ENCODE data around the gene RCC2.
"Not testable (repeated sequence)": the region's sequence is repeated elsewhere in the genome, so short reads cannot be mapped to it uniquely, and the experiment has no call there.

Gene RCC2

DNA sequence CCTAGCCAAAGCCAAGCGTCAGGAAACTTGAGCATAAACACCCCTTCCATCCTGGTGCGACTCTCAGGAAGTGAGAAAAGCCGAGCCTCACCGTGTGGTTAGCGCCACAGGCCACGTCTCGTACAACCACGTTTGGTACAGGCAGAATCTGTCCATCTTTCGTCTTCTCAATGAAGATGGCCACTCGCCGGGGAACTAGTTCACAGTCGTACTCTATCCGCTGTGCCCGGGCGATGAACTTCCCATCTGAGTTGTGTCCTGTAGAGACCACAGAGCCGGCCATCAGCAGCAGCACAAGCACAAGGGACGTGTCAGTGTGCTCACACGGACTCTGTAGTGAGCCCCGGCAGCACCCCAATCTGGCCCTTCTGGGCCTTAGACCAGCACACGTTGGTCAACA, 23.1 kb downstream of the RCC2 start:
- DNase-seq = no peak

DNA sequence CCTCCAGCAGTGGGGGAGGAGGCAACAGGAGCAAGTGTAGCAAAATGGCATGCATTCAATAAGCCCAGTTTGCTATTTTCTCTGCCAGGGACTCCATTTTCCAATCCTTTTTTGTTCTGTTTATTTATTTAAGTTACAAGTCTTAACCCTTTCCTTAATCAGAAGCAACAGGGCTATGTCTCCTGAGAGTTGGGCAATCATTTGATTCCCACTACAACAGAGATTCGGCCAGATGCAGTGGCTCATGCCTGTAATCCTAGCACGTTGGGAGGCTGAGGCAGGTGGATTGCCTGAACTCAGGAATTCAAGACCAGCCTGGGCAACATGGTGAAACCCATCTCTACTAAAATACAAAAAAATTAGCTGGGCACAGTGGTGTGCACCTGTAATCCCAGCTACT, 25.5 kb downstream of the RCC2 start:
- DNase-seq = no peak

DNA sequence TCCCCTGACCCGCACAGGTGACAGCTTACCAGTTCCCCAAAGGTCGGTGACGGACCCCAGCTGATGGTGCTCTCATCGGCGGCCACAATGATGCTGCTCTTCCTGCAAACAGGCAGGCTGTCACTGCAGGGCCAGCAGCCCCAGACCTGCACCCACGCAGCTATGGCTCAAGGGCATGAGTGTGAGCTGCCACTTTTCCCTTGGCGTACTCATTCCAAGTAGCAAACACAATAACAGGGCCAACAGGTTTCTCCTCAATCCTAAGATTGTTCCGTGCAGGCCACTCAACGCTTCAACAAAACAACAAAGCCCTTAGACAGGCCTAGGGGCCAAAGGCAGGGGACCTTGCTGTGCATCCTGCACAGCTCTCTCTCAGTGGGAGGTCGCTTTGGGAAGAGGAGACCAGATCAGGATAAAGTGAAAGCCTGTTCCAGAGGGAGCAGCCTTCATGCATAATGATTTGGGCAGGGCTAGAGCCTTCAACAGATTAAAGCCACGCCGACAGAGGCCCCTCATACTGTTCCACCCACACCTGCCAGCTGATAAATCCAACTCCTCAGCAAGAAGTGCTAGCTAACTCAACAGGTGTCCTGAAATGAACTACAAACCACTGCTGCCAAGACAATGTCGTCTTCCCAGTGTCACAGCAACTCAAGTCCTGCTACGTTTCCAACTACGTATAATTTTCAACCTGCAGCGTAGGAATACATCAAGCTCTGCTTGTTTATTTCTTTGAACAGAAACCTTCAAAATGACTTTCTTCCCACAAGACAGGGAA, 27.2 kb downstream of the RCC2 start:
- DNase-seq = no peak

DNA sequence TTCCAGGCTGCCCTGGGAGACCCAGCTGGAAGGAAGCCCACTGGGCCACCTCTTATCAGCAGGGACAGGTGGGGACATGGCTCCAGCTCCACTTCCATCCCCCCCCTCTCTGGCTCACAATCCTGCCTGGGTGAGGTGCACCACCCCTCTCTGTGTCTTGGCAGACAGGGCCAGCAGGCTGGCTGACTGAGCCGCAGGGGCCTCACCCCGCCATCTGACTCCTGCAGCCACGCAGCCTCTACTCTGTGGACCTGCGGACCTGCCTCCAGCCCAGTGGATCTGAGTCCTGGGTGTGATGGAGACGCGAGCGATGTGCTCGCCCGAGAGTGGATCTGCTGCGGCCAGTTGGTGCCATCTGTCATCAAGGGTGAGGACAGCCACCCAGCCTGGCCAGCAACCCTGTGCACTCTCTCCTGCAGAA, 30.1 kb downstream of the RCC2 start:
- DNase-seq = no peak

DNA sequence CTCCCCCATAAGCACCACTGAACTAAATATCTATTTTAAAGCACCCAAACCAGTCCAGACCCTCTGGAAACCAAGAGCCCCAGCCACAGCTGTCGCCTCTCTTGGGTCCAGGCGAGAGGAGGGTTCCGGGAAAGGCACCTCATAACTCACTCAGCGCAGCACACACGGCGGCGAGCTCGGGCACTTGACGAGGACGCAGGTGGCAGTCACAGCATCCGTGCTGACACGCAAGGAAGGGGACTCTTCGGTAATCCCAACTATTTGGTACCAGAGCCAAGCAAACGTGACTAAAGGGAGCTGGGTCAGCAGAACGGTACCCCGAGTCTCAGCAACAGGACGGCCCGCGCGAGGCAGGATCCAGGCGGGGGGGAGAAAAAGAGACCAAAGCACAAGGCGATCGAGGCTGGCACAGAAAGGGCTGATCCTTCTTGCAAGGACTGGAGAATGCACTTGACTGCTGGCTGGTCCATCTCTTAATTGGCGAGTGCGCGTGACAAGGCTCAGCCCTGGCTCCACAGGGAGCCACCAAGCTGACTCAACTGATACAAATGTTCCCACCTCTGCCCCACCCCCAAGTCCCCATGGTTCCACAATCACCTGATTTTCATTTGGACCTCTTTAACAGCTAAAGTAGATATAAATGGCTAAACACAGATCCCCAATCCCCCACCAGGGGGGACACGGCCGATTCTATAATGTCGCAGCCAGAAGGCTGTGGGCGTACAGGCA, 31.5 kb downstream of the RCC2 start:
- not testable (repeated sequence) for DNase-seq

DNA sequence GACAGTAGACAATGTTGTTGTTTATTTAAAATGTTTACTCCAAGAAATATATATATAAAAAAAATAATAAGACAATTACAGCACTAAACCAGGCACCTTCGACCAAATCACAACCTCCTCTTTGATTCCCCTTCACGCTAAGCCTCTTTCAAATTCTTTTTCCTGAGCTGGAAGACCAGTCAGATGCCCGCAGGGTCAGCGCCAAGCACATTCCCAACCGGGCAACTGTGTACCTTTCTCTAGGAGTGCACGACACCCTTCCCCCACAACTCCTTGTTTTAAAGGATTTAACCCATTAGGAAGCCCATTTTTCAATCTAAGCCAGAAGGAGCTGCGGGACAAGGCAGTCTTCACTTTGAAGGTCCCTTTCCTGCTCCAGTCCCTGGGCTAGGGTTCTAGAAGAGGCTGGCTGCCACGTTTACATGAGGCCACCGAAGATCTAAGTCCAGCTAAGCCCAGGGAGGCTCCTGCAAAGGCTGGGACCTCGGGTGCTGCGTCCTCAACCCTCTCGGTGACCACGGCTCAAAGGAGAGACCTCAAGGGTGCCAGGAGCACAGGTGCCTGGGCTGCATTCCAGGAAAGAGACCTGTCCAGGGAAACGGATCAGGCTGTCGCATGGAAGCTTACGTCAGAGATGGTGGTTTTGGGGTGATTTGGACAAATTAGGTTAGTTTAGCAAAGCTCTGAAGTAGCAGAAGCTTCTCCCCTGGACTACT, 32.6 kb downstream of the RCC2 start:
- not testable (repeated sequence) for DNase-seq

DNA sequence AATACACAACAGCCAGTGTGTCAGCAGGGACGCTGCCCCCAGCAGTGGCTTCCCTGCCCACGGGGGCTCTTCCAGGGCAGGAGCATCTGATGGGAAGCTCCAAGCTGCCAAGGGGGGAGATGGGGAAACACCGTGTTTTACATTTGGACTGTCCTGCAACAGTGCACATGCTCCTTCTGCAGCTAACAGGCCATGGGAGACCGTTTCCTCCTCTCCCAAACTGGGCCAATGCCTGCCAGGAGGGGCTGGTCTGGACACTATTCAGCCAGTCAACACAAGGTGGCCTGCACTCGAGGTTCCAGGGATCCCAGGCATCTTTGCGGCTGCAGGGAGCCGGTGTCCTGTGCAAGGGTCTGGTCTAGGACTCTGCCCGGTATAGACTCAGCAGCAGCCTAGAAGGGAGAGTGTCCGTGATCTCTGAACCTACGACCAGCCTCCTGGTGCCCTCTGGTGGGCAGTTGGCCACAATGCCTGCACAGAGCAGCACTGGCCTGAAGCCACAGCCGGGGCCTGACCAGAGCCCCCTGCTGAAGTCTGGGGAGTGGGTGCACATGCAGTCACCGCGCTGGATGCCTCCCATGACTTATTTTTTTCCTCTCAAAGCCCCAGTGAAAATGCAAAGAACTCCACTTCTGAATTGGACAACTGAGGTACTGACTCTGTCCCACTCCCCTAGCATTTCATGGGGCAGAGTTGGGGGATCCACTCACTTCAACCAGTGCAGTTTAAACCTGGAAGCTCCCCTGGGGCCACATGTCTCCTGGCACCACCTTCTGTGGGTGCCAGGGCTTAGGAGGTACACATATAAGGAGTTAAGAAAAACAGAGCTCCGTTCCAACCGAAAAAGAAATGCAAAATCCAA, 33.3 kb downstream of the RCC2 start:
- peak; percentile 37 for DNase-seq

DNA sequence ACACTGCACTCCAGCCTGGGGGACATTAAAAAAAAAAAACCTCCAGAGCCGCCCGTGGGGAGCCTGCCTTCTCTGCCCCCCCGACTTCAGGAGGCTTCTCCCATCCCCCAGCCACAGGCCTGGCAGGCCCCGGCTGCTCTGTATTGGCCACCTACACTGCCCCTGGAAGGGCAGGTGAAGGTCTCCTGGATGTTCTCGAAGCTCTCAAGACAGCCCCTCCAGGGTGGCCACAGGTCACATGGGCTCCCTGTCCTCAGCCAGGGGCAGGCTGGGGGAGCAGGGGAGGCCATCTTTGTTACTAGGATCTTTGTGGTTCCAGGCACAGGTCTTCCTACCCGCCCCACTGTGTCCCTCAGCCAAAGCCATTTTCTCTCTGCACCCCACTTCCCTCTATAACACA, 34.7 kb downstream of the RCC2 start:
- no peak for DNase-seq

DNA sequence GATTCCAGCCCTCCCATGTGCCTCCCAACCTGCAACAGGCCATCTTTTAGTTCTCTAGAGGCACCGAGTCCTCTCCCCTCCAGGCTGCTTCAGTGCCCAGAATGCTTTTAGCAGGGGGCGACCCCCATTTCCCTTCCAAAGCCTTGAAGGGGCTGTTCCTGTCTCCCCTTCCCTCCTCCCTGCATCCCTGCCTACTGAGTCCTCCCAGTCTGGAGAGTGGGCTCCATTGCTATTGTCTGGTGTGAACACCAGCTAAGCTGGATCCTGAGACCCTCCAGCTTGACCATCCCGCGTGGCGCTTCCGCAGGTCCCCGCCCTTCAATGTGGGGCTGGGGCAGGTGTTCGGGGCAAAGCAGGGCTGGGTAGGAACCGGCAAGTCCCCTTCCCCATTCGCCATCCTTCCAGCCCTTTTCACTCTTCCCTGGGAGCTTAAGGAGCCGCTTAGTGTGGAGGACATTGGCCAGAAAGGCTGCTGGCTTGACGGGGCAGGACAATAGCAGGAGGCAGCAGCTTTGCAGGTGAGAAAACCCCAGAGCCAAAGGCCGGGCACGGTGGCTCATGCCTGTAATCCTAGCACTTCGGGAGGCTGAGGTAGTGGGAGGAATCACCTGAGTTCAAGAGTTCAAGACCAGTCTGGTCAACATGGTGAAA, 35.3 kb downstream of the RCC2 start:
- DNase-seq = no peak

DNA sequence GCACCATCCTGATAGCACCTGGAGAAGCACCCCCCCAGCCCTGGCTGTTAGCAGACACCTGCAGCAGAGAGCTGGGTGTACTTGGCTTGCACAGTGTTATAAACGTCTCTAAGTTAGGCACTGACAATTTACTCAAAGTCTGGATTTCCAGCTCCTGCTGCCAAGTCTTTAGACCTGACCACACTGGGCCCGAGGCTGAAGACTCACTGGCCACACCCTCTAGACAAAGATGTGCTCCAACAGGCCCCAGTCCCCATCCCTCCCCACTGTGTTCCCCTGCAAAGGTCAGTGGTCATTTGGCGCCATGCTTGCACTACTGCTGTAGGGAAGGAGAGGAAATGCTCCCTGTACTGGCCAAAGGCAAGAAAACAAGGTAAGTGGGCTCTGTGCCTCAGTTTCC, 36.4 kb downstream of the RCC2 start:
- no peak for DNase-seq

DNA sequence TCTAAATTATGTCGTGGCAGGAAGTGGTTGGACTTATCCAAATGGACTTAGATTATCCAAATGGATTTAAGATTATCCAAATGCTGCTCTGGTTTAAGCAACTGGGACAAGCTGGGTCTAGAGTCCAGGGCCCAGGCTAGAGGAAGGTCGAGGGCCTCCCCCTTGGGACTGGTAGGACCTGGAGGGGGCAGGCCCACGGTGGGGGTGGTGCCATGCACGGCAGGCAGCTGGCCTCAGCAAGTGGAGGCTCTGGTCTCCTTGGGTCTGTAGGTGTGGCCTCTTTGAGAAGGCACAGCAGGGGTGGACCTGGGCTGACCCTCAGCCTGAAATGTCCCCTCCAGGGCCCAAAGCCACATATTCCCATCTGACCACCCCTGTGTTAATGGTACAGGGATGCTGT, 37.6 kb downstream of the RCC2 start:
- no peak for DNase-seq

DNA sequence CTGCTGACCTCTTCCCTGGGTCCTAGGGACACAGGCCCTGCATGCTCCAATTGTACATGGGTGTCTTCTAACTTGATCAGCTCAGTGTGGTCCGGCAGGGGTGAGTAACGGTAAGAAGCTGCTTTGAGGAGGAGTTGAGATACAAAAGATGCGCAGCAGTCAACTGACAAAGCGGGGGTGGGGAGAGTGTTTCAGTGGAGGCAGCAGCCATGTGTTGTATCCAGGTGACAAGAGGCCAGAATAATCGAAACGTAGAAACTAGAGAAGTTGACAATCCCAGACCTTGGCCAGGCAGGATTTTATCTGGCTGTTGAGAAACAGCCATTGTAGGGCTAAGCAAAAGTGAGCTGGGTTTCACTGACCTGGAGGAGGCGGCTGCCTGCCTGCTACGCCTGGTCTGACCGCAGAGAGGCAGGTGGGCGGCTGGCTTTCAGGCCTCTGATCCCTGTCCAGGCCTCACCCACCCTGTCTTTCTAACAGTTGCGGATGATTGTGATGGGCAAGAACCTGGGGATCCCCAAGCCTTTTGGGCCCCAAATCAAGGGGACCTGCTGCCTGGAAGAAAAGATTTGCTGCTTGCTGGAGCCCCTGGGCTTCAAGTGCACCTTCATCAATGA, 38.6 kb downstream of the RCC2 start:
- no peak for DNase-seq

DNA sequence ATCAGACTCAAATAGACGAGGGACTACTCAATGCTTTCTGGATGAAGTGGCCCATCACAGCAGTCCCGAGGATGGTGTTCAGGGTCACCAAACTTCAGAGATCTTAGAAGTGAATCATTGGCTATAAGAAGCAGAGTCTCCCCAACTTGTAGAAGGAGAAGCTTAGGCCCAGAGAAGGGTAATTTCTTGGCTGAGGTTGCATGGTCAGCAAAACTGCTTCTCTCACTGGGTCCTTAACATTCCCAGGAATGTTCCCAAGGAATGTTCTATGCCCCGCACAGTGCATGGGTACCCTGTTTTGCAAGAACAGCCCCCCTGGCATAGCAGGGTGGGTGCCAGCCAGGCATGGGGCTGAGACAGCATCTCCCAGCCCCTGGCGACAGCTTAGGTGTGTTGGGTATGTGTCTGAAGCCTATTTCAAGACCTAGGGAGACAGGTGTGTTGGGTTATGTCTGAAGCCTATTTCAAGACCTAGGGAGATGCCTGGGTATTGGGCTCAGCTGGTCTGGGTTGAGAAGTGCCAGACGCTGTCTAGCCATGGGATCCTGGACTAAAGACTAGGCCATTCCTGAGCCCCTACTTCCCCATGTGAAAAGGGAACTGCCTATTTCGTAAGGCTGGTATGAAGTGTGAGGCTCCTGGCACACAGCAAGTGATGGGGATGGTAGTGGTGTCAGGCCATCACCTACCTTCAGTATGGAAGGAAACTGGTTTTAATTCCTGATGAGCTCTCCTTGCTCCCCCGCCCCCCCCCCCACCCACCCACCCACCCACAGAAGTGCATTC, 41.4 kb downstream of the RCC2 start:
- no peak for DNase-seq

DNA sequence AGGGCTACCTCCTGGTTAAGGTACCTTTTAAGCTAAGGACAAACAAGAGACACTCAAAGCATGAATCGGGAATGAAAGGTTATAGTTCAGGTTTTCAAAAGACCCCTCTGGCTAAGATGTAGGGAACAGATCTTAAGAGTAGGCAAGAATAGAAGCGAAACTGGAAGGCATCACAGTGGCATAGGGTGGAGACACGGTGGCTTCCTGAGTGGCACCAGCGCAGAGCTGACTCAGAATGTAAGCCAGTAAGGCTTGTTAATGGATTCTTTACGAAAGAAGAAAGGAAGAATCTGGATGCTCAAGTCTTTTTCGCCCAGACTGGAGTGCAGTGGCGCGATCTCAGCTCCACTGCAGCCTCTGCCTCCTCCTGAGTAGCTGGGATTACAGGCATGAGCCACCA, 46.2 kb downstream of the RCC2 start:
- DNase-seq = peak; percentile 8

DNA sequence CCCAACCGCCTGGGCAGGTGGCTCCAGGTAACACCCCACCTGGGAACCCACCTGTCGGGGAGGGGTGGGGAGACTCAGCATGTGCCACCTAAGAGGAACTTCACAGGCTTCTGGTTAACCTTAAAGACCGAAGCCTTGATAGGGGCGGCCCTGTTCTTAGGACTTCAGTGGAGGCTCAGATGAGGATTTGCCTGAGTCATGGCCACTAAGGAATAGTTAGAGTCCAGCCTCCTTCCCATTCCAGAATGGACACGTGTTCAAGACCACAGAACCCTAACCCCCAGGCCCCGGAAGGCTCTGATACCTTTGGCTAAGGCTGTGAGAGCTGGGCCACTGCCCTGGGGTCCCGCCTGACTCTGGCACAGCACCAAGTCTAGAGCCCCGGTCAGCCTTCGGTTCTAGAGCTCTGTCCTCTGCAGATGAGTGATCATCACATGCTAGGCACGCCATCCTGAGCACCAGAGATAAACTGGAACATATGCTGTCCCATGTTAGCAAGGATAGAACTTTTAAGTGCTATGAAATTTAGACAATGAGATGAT, 47.2 kb downstream of the RCC2 start:
- no peak for DNase-seq

DNA sequence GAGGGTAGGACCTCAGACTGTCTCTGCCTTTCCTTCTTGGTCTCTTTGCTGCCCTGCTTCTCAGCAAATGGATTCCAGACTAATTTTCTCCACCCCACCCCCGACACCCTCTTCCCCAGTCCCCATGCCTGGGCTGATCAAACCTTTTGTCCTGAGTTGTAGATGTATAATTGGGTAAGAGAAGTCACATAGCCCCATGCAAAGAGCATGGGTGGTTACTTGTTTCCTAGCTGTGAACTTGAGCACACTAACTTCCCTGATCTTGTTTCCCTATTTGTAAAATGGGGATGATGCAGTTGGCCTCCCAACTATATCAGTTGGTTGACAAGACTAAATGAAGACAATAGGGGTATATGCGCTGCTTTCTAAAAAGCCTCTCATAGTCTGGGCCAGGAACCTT, 58.3 kb downstream of the RCC2 start:
- no peak for DNase-seq

DNA sequence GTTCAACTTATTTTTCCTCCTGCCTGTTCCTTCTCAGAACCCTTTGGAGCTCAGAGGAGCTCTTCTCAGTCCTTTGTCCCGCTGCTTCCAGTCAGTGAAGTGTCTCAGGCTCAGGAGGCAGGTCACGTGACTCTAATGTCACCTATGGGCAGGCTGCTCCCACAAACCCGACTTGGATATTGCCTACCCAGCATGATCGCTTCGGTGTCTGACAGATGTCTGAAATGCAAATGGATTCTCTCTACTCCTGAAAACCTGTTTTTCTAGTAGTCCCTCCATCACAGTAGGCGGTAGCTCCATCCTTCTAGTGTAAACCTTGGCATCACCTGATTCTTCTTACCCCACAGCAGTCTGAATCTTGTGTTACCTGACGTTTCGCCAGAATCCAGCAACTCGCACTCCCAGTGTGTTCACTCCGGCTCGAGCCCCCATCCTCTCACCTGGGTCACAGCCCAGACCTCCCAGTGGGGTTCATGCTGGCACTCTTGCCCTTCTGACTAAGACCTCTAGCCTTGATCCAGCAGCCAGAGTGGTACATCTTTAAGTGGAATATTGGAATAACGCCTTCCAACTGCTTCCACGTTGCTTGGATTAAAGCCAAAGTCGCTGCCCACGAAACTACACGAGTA, 62.0 kb downstream of the RCC2 start:
- no peak for DNase-seq

DNA sequence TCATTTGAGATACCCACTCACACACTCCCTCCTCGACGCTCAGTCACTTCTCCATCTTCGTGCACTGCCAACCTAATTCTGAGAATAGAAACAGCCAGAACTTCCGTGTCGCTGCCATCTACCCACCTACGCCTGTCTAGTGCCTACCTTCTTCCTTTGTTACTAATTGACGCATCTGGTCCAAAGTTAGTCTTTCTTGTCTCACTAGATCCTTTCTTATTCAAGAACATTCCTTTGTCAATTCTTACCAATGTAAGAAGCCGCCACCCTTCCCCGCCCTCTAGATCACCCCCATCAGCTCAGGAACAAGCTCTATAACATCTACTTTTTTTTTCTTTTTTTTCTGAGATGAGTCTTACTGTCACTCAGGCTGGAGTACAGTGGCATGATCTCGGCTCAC, 63.8 kb downstream of the RCC2 start:
- no peak for DNase-seq

DNA sequence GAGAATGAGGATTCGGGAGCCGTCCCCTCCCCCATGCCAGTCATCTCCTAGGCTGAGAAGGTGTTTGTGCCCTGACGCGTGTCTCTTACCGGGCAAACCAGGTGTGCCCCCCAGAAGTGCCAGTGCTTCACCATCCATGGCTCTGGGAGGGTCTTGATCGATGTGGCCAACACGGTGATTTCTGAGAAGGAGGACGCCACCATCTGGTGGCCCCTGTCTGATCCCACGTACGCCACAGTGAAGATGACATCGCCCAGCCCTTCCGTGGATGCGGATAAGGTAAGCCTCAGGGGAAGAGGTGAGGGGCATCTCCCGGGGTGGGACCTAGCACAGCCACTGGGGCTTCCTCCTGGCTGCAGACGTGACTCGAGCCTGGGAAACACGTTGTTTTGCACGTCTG, 66.5 kb downstream of the RCC2 start:
- DNase-seq = no peak

DNA sequence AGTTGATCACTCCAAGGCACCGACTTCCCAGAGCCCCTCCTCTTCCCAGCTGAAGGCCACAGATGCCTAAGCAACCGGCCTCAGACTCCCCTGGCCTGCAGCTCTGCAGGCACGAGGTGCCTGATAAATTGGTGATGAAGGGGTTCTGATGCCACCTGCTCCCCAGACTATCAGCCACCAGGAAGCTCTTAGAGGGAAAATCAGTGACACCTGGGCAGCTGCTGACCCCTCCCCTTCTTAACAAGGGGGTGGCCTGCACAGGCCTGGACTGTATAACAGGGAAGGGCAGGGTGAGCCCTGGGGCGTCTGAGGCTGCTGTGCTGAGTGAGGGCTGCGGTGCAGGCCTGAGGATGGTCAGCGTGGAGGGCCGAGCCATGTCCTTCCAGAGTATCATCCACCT, 67.6 kb downstream of the RCC2 start, which contains the start of gene PADI6:
PADI6 (plus strand) TSS at position 301 of the 400 bp plus-strand sequence; CDS start at position 351, 50 bp downstream.
- no peak for DNase-seq
